IPS-15b (cell line): ENCODE results near the gene ESYT3.
"Not testable (repeated sequence)": the region's sequence is repeated elsewhere in the genome, so short reads cannot be mapped to it uniquely, and the experiment has no call there.

Experiments used
- H3K27me3 ChIP-seq: one replicate; pipeline ENCODE4 v1.6.1; 2013; ENCODE audit warnings: low read length; ENCODE audit not compliant: control insufficient read depth, insufficient read depth
- H3K36me3 ChIP-seq: one replicate; pipeline ENCODE4 v1.6.1; 2013; ENCODE audit warnings: low read length; ENCODE audit not compliant: control insufficient read depth, insufficient read depth
- H3K4me1 ChIP-seq: one replicate; pipeline ENCODE4 v1.6.1; 2013; ENCODE audit warnings: mild to moderate bottlenecking, low read length; ENCODE audit not compliant: control insufficient read depth, insufficient read depth
- H3K4me3 ChIP-seq: one replicate; pipeline ENCODE4 v1.5.1; 2013; ENCODE audit warnings: low read depth, low read length
- H3K9ac ChIP-seq: one replicate; pipeline ENCODE4 v1.6.1; 2013; ENCODE audit warnings: low read depth, mild to moderate bottlenecking, low read length
- H3K9me3 ChIP-seq: one replicate; pipeline ENCODE4 v1.6.1; 2013; ENCODE audit warnings: mild to moderate bottlenecking, low read length; ENCODE audit not compliant: control insufficient read depth, insufficient read depth

The ESYT3 gene

GRCh38 chr3:138448631-138449030, 14.2 kb downstream of the ESYT3 start:
- Histone ChIP-seq H3K9ac (no peak overlapping the region), H3K36me3 (no peaks in the 10 kb centered on the region), H3K27me3 (no peaks in the 10 kb centered on the region), H3K4me3 (no peak overlapping the region), H3K9me3 (no peaks in the 10 kb centered on the region), H3K4me1 (no peaks in the 10 kb centered on the region)

- Histone ChIP-seq H3K4me3 (no peak overlapping the region), H3K9ac (no peak overlapping the region), H3K4me1 (no peaks in the 10 kb centered on the region), H3K36me3 (no peaks in the 10 kb centered on the region), H3K9me3 (no peaks in the 10 kb centered on the region), H3K27me3 (no peaks in the 10 kb centered on the region)
Measured at GRCh38 chr3:138449490-138449889, 15.1 kb downstream of the ESYT3 start.

GRCh38 chr3:138450181-138450580, 15.8 kb downstream of the ESYT3 start:
- no peaks in the 10 kb centered on the region for H3K4me1 ChIP-seq
- no peak overlapping the region for H3K4me3 ChIP-seq
- no peaks in the 10 kb centered on the region for H3K27me3 ChIP-seq
- no peaks in the 10 kb centered on the region for H3K9me3 ChIP-seq
- no peaks in the 10 kb centered on the region for H3K36me3 ChIP-seq
- no peak overlapping the region for H3K9ac ChIP-seq

- Histone ChIP-seq H3K4me1 (no peaks in the 10 kb centered on the region), H3K4me3 (no peak overlapping the region), H3K27me3 (no peaks in the 10 kb centered on the region), H3K9me3 (no peaks in the 10 kb centered on the region), H3K9ac (peak overlapping the region; percentile 47), H3K36me3 (no peaks in the 10 kb centered on the region)
Measured at GRCh38 chr3:138450704-138451424, 16.4 kb downstream of the ESYT3 start.

- Histone ChIP-seq H3K9ac (no peak overlapping the region), H3K36me3 (peaks cover 1% of the 10 kb centered on the region), H3K27me3 (no peaks in the 10 kb centered on the region), H3K4me1 (no peaks in the 10 kb centered on the region), H3K4me3 (no peak overlapping the region), H3K9me3 (no peaks in the 10 kb centered on the region)
Measured at GRCh38 chr3:138451595-138452162, 17.3 kb downstream of the ESYT3 start.

- H3K9ac ChIP-seq: no peak overlapping the region
- no peaks in the 10 kb centered on the region for H3K27me3 ChIP-seq
- H3K36me3 ChIP-seq: peaks cover 4% of the 10 kb centered on the region
- H3K4me3 ChIP-seq: no peak overlapping the region
- no peaks in the 10 kb centered on the region for H3K9me3 ChIP-seq
- H3K4me1 ChIP-seq: no peaks in the 10 kb centered on the region
Measured at GRCh38 chr3:138452436-138452835, 18.0 kb downstream of the ESYT3 start.

- H3K36me3 ChIP-seq, H3K4me3 ChIP-seq, H3K4me1 ChIP-seq, H3K27me3 ChIP-seq, H3K9ac ChIP-seq, H3K9me3 ChIP-seq: not testable (repeated sequence)
Measured at GRCh38 chr3:138453940-138454339, 19.5 kb downstream of the ESYT3 start.

GRCh38 chr3:138455801-138456716, 21.6 kb downstream of the ESYT3 start:
- Histone ChIP-seq H3K27me3 (no peaks in the 10 kb centered on the region), H3K9ac (no peak overlapping the region), H3K4me3 (no peak overlapping the region), H3K4me1 (no peaks in the 10 kb centered on the region), H3K36me3 (peaks cover 4% of the 10 kb centered on the region), H3K9me3 (no peaks in the 10 kb centered on the region)

GRCh38 chr3:138456961-138457862, 22.8 kb downstream of the ESYT3 start:
- H3K9me3 ChIP-seq: no peaks in the 10 kb centered on the region
- H3K4me1 ChIP-seq: no peaks in the 10 kb centered on the region
- no peaks in the 10 kb centered on the region for H3K27me3 ChIP-seq
- no peak overlapping the region for H3K4me3 ChIP-seq
- peaks cover 4% of the 10 kb centered on the region for H3K36me3 ChIP-seq
- H3K9ac ChIP-seq: no peak overlapping the region

GRCh38 chr3:138457863-138458735, 23.7 kb downstream of the ESYT3 start:
- no peaks in the 10 kb centered on the region for H3K27me3 ChIP-seq
- no peaks in the 10 kb centered on the region for H3K4me1 ChIP-seq
- H3K36me3 ChIP-seq: peaks cover 4% of the 10 kb centered on the region
- no peak overlapping the region for H3K9ac ChIP-seq
- H3K9me3 ChIP-seq: no peaks in the 10 kb centered on the region
- H3K4me3 ChIP-seq: no peak overlapping the region
